Frontal cortex (tissue), 4 donors: ENCODE measurements around the gene FBXO5. TPM values are rescaled to one million over a fixed set of nuclear protein-coding genes. Genes with fewer than 3 reads are reported as not detected.
"Not testable (repeated sequence)": the region's sequence is repeated elsewhere in the genome, so short reads cannot be mapped to it uniquely, and the experiment has no call there.

Experiments
- DNase-seq, 2 donors: peaks; one replicate each; pipeline ENCODE4 v3.0.0; 2012; ENCODE audit warnings: low spot score in 2 of 2
- FAIRE-seq: peaks from 2 replicates; lab custom pipeline; 2012; peaks lifted over from hg19 to GRCh38; lab: Jason Lieb, UNC
- total RNA-seq: library from RNA; depleted of rRNA; stranded (reverse); fragments of >200 nt; gene quantifications from one replicate; pipeline ENCODE4 v1.2.3, GENCODE V29; 2014
- donor health status: control.
- donor health status: control.
- donor health status: control.

FBXO5 gene
- 8.6 TPM for total RNA-seq

- peak; percentile 78 for FAIRE-seq
Observed at GRCh38 chr6:152982904-152983636, at the start of gene FBXO5. Gene FBXO5 (minus strand): TSS chr6:152983041. CDS start chr6:152982959, 82 bp downstream.

GRCh38 chr6:153032255-153032882 lies 49.5 kb upstream of the FBXO5 start:
- peak; percentile 90 for FAIRE-seq
- DNase-seq, result peak in 1 of 2 donors; percentile 8

More at GRCh38 chr6:152982904-152983636, at the start of gene FBXO5:
- peak; percentile 96 to 97 for DNase-seq

- FAIRE-seq (no peak), DNase-seq (no peak)
Observed at GRCh38 chr6:153031335-153031955, 48.6 kb upstream of the FBXO5 start.

- no peak for DNase-seq
- FAIRE-seq, result no peak
Observed at GRCh38 chr6:153028963-153029362, 46.1 kb upstream of the FBXO5 start.

GRCh38 chr6:153028286-153028685 lies 45.4 kb upstream of the FBXO5 start:
- FAIRE-seq, result no peak
- DNase-seq, result no peak

- FAIRE-seq (no peak), DNase-seq (no peak)
Observed at GRCh38 chr6:153027480-153027879, 44.6 kb upstream of the FBXO5 start.

GRCh38 chr6:153024709-153025017 lies 41.8 kb upstream of the FBXO5 start:
- FAIRE-seq, result no peak

GRCh38 chr6:153023977-153024708 lies 41.3 kb upstream of the FBXO5 start:
- DNase-seq (peak in 1 of 2 donors; percentile 35), FAIRE-seq (no peak)

More at GRCh38 chr6:153024709-153025017, 41.8 kb upstream of the FBXO5 start:
- DNase-seq, result no peak

GRCh38 chr6:153018355-153018754 lies 35.5 kb upstream of the FBXO5 start:
- FAIRE-seq, result no peak
- DNase-seq, result no peak

- FAIRE-seq, result no peak
- DNase-seq, result no peak
Observed at GRCh38 chr6:153016846-153017245, 34.0 kb upstream of the FBXO5 start.

- FAIRE-seq (no peak), DNase-seq (no peak)
Observed at GRCh38 chr6:153015094-153015640, 32.3 kb upstream of the FBXO5 start.

- no peak for DNase-seq
Observed at GRCh38 chr6:153013438-153013837, 30.6 kb upstream of the FBXO5 start.

GRCh38 chr6:153012856-153013255 lies 30.0 kb upstream of the FBXO5 start:
- FAIRE-seq (no peak), DNase-seq (no peak)

More at GRCh38 chr6:153013438-153013837, 30.6 kb upstream of the FBXO5 start:
- FAIRE-seq, result no peak

- FAIRE-seq (no peak), DNase-seq (no peak)
Observed at GRCh38 chr6:153003366-153003690, 20.5 kb upstream of the FBXO5 start.

- DNase-seq (peak; percentile 82 to 87), FAIRE-seq (no peak)
Observed at GRCh38 chr6:153002613-153003365, 19.9 kb upstream of the FBXO5 start, which contains the start of gene MTRF1L. Gene MTRF1L (minus strand): TSS chr6:153002709. CDS start chr6:153002685, 24 bp downstream.

GRCh38 chr6:153001767-153002612 lies 19.1 kb upstream of the FBXO5 start:
- no peak for FAIRE-seq
- DNase-seq, result no peak

GRCh38 chr6:153000790-153001189 lies 17.9 kb upstream of the FBXO5 start:
- DNase-seq, FAIRE-seq: not testable (repeated sequence)

GRCh38 chr6:153000243-153000642 lies 17.4 kb upstream of the FBXO5 start:
- DNase-seq (no peak), FAIRE-seq (no peak)
